Astrocyte (in vitro differentiated cells and primary cell): ENCODE measurements around the gene MDP1. TPM values are rescaled to one million over a fixed set of nuclear protein-coding genes. Genes with fewer than 3 reads are reported as not detected.

Source experiments
- DNase-seq: peaks from one replicate; pipeline ENCODE4 v3.0.0-alpha.2; 2010; ENCODE audit warnings: low read depth
- FAIRE-seq: peaks from 2 replicates; lab custom pipeline; 2011; peaks lifted over from hg19 to GRCh38; lab: Jason Lieb, UNC
- H2AFZ ChIP-seq: 2 replicates; pipeline ENCODE4 v1.6.0; 2012; ENCODE audit warnings: low read depth, low read length, inconsistent platforms
- H3K27ac ChIP-seq: 2 replicates; pipeline ENCODE4 v1.5.1; 2011; ENCODE audit warnings: low read depth, low read length, inconsistent platforms
- H3K27me3 ChIP-seq: 2 replicates; pipeline ENCODE4 v1.6.0; 2011; ENCODE audit warnings: low read length, inconsistent platforms; ENCODE audit not compliant: insufficient read depth
- H3K36me3 ChIP-seq: 2 replicates; pipeline ENCODE4 v1.5.1; 2011; ENCODE audit warnings: low read length, inconsistent platforms; ENCODE audit not compliant: insufficient read depth
- H3K4me1 ChIP-seq: 2 replicates; pipeline ENCODE4 v1.5.1; 2011; ENCODE audit warnings: low read length, inconsistent platforms; ENCODE audit not compliant: insufficient read depth
- H3K4me2 ChIP-seq: 2 replicates; pipeline ENCODE4 v1.6.0; 2012; ENCODE audit warnings: low read length, inconsistent platforms
- H3K4me3 ChIP-seq: 2 replicates; pipeline ENCODE4 v1.5.1; 2011; ENCODE audit warnings: low read depth, mild to moderate bottlenecking, low read length, inconsistent platforms; ENCODE audit not compliant: insufficient read depth
- H3K79me2 ChIP-seq: 2 replicates; pipeline ENCODE4 v1.6.0; 2012; ENCODE audit warnings: mild to moderate bottlenecking, low read length, inconsistent platforms; ENCODE audit not compliant: insufficient read depth
- H3K9ac ChIP-seq: 2 replicates; pipeline ENCODE4 v1.6.0; 2012; ENCODE audit warnings: mild to moderate bottlenecking, low read length, inconsistent platforms
- H3K9me3 ChIP-seq: 2 replicates; pipeline ENCODE4 v1.5.1; 2012; ENCODE audit warnings: low read depth, mild to moderate bottlenecking, low read length, inconsistent platforms; ENCODE audit not compliant: insufficient read depth
- H4K20me1 ChIP-seq: 2 replicates; pipeline ENCODE4 v1.6.0; 2012; ENCODE audit warnings: low read length, inconsistent platforms; ENCODE audit not compliant: insufficient read depth
- H3K27ac Mint-ChIP-seq: one replicate; pipeline ENCODE4 v1.8.0; 2021; ENCODE audit warnings: mild to moderate bottlenecking, mixed read lengths; ENCODE audit not compliant: unreplicated experiment
- H3K27me3 Mint-ChIP-seq: one replicate; pipeline ENCODE4 v1.8.0; 2021; ENCODE audit warnings: low read depth, mixed read lengths; ENCODE audit not compliant: unreplicated experiment
- H3K36me3 Mint-ChIP-seq: one replicate; pipeline ENCODE4 v1.8.0; 2021; ENCODE audit warnings: low read depth, mixed read lengths; ENCODE audit not compliant: unreplicated experiment
- H3K4me1 Mint-ChIP-seq: one replicate; pipeline ENCODE4 v1.8.0; 2021; ENCODE audit warnings: low read depth, mixed read lengths; ENCODE audit not compliant: unreplicated experiment
- H3K4me3 Mint-ChIP-seq: one replicate; pipeline ENCODE4 v1.8.0; 2021; ENCODE audit warnings: mild to moderate bottlenecking, moderate library complexity, mixed read lengths; ENCODE audit not compliant: unreplicated experiment
- H3K9me3 Mint-ChIP-seq: one replicate; pipeline ENCODE4 v1.8.0; 2021; ENCODE audit warnings: mild to moderate bottlenecking, mixed read lengths; ENCODE audit not compliant: unreplicated experiment
- EZH2 ChIP-seq: IDR thresholded peaks from 2 replicates; pipeline ENCODE4 v1.6.1; 2012; ENCODE audit warnings: mild to moderate bottlenecking, low read length, inconsistent platforms; ENCODE audit not compliant: insufficient read depth
- total RNA-seq: library from RNA; stranded (reverse); gene quantifications from 2 replicates; pipeline ENCODE4 v1.2.1, GENCODE V29; 2021
- TF ChIP-seq, protein P1 (sequence below): IDR thresholded peaks from 2 replicates; pipeline ENCODE4 v1.5.1; 2011; ENCODE audit warnings: low read depth, mild to moderate bottlenecking, inconsistent platforms, low read length, moderate library complexity; ENCODE audit not compliant: insufficient read depth

The MDP1 gene
- total RNA-seq, 1 donor from 2014 or later: 8.9 TPM

DNA sequence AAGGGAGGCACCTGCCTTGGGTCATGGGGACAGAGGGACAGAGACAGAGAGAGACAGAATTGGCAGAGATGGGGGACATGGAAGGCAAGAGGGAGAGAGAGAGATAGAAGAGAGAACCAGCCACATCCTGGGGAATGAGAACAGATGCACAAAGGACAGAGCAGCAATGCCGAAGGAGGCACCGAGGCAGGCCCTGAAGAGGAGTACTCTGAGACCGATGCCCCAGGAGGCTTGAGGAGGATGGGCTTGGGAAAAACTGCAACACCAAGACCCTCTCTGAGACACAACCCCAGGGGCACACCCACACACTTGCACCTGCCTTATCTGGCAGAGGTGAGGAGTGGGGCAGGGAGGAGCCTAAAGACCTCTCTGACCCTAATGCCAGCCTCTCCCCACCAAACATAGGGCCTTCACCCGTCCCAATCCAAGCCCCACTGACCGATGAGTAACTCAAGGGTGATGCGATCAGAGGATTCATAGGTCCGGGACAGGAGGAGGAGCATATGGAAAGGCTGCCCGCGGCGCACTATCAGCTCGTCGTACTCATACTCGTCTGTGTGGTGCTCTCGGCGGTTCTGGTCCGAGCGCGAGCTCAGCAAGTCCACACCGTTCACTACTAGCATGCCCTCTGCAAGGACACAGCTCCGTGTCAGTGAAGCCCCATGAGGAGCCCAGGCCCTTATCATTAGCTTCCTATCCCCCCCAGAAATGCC is 45.5 kb upstream of the MDP1 start:
- H3K4me1 Mint-ChIP-seq: peaks cover 5% of the 10 kb centered on the region
- Histone ChIP-seq H3K9ac (no peak overlapping the region), H3K27me3 (no peaks in the 10 kb centered on the region), H3K4me3 (no peak overlapping the region), H3K9me3 (no peaks in the 10 kb centered on the region), H3K4me2 (no peak overlapping the region), H3K79me2 (no peaks in the 10 kb centered on the region), H4K20me1 (no peaks in the 10 kb centered on the region), H2AFZ (no peak overlapping the region), H3K27ac (no peak overlapping the region), H3K4me1 (peaks cover 3% of the 10 kb centered on the region), H3K36me3 (no peaks in the 10 kb centered on the region)
- H3K27me3 Mint-ChIP-seq: peaks cover 8% of the 10 kb centered on the region
- TF ChIP-seq EZH2: no peak
- TF ChIP-seq, protein P1, sequence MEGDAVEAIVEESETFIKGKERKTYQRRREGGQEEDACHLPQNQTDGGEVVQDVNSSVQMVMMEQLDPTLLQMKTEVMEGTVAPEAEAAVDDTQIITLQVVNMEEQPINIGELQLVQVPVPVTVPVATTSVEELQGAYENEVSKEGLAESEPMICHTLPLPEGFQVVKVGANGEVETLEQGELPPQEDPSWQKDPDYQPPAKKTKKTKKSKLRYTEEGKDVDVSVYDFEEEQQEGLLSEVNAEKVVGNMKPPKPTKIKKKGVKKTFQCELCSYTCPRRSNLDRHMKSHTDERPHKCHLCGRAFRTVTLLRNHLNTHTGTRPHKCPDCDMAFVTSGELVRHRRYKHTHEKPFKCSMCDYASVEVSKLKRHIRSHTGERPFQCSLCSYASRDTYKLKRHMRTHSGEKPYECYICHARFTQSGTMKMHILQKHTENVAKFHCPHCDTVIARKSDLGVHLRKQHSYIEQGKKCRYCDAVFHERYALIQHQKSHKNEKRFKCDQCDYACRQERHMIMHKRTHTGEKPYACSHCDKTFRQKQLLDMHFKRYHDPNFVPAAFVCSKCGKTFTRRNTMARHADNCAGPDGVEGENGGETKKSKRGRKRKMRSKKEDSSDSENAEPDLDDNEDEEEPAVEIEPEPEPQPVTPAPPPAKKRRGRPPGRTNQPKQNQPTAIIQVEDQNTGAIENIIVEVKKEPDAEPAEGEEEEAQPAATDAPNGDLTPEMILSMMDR: no peak
- no peak for FAIRE-seq
- DNase-seq: no peak
- H3K9me3 Mint-ChIP-seq: no peaks in the 10 kb centered on the region
- H3K4me3 Mint-ChIP-seq: no peak overlapping the region
- H3K27ac Mint-ChIP-seq: no peak overlapping the region
- peaks cover 24% of the 10 kb centered on the region for H3K36me3 Mint-ChIP-seq

DNA sequence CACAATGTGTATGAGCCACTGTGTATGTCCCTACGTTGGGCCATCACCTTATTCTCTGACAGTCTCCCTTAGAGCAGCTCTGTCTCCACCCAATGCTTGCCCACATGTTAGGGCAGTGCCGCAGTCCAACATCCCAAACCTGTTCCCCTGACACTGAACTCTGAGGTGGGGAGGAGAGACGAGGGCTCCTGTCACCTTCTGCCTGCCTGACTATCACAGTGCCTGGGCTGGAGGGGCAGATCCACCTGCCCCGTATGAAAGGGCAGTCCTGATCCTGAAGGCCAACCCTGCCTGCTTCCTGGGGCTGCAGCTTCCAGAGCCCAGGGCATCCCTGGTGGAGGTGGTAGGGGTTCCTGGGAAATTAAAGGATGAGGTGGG is 44.9 kb upstream of the MDP1 start:
- Histone ChIP-seq H3K27me3 (no peaks in the 10 kb centered on the region), H3K4me3 (no peak overlapping the region), H3K36me3 (no peaks in the 10 kb centered on the region), H3K9me3 (no peaks in the 10 kb centered on the region), H4K20me1 (no peaks in the 10 kb centered on the region), H3K9ac (no peak overlapping the region), H2AFZ (no peak overlapping the region), H3K79me2 (no peaks in the 10 kb centered on the region), H3K4me1 (peaks cover 3% of the 10 kb centered on the region), H3K27ac (no peak overlapping the region), H3K4me2 (no peak overlapping the region)
- TF ChIP-seq, protein P1: no peak
- TF ChIP-seq EZH2: no peak
- H3K4me1 Mint-ChIP-seq: peaks cover 5% of the 10 kb centered on the region
- peaks cover 8% of the 10 kb centered on the region for H3K27me3 Mint-ChIP-seq
- no peak overlapping the region for H3K4me3 Mint-ChIP-seq
- no peak overlapping the region for H3K27ac Mint-ChIP-seq
- H3K36me3 Mint-ChIP-seq: peaks cover 18% of the 10 kb centered on the region
- FAIRE-seq: no peak
- H3K9me3 Mint-ChIP-seq: no peaks in the 10 kb centered on the region
- no peak for DNase-seq
